Renal cortical epithelial cell (primary cell): Measurements from ENCODE around the gene LNPEP. TPM values are rescaled to one million over a fixed set of nuclear protein-coding genes. Genes with fewer than 3 reads are reported as not detected.
A peak's percentile ranks its signal among the peaks of the same experiment; 100 is the strongest.
"Not testable (repeated sequence)": the region's sequence is repeated elsewhere in the genome, so short reads cannot be mapped to it uniquely, and the experiment has no call there.

ENCODE experiments used
- DNase-seq: peaks from one replicate; pipeline ENCODE4 v3.0.0-alpha.2; 2011; ENCODE audit warnings: low read depth
- total RNA-seq: library from RNA; depleted of rRNA; stranded (reverse); fragments of >200 nt; gene quantifications from 2 replicates; pipeline ENCODE4 v1.2.3, GENCODE V29; 2014

The LNPEP gene
- total RNA-seq, 1 donor from 2014 or later = 122 TPM

- no peak for DNase-seq
Observed at GRCh38 chr5:96930058-96930457, 5.8 kb upstream of the LNPEP start.

- DNase-seq = no peak
Observed at GRCh38 chr5:96930589-96930988, 5.3 kb upstream of the LNPEP start.

- DNase-seq = not testable (repeated sequence)
Observed at GRCh38 chr5:96931037-96931436, 4.8 kb upstream of the LNPEP start.

DNA sequence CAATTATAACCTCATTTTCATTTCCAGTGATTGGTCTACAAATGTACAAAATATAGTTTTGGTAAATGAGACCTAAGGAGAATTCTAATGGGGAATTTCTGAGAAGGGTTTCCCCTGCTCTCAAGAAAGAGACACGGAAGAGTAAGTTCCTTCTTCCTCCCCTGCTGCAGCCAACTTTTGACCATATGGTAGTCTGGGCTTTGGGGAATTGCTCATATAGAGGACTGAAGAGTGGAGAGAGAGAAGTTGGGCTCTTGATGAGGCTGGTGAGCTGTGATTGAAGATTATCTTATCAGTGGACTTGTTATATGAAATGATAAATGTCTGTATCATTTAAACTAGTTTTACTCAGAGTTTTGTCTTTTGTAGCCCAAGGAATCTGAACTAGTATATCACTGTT is 4.3 kb upstream of the LNPEP start:
- DNase-seq = no peak

DNA sequence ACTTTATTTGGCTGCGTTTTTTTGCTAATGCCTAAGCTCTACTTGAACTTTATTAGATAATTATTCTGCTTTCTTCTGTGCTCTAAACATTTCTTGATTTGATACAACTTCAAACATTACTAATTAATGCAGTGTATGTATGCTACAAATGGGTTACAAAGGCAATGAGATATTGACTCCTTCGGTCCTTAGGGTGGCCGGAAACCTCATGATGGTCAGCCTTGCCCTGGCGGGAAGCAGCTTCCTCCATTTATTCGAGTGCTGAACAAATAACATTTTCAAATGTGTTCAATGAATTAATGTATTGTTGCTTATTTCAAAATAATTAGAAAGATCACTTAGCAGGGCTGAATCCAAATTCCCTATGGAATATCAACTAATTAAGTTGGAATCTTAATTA is 3.9 kb upstream of the LNPEP start:
- no peak for DNase-seq

DNA sequence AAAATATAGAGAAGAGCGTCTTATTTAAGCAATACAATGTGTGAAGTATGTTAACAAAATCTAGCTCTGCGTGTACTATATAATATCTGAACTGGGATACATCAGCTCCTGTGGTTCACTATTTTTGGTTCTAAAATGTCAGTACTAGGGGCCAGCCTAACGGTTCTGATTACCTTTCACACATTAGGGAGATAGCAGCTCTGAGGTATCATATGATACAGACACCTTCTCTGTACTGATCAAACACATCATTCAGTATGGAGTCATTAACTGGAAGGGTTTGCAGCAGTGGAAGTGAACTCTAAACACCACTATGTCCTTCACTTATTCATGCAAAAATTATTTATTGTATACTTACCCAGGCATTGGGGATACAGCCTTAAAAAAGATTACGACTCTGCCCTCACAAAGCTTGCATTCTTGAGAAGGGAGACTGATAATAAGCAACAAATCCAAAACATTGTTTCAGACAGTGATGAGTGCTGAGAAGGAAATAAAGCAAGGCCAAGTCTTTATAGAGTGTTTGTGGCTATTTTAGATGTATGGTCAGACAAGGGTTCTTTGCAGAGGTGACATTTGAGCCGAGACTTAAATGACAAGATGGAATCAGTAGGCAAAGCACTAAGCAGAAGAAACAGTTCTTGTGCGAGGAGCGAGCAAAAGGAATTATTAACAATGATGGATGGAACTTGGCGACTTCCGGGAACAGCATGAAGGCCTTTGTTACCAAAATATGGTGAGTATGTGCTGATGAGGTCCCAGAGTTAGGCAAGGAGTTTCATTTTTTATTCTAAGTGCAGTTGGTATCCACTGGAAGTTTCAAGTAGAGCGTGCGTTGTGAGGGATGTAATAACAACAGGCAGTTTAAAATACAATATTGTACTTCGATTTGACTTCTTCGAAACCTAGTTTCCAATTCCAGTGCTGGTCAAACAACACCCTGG is 1.8 kb upstream of the LNPEP start:
- peak; percentile 45 for DNase-seq

DNA sequence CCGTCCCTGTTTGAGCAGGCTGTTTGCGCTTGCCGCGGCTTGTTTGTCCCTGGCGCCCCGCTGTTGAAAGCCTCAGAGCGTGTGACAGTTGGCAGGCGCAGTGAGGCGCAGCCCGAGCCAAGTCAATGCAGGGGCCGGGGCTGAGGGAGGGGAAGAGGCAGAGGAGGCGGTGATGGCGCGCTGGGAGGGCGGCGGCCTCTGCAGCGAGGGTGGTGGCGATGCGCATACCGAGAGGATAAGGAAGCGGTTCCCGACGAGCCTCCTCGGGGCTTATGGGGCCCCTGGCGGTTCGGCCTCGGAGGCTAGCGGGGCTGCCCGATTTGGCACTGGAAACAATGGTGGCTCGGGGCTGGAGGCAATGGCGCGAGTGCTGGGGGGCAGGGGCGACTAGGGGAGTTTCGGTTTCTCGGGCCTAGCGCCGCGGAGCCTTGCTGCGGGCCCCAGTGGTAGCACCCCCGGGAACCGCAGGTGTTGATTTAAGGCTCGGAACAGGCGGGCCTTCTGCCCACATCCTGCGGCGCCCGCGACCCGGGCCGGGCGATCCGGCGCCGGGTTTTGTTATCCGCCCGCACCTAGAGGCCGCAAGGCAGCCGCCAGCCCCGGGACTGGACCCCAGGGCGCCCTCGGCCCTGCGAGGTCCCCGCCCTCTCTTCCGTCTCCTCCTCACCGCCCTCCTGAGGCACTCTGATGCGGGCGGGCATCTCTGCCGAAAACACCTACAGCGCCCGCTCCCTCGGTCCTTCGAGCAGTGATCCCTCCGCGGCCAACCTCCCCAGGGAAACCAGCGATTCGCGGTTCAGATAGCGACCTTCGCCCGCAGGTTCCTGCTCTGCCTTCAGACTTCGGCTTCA is 947 bp upstream of the LNPEP start:
- peak; percentile 81 for DNase-seq

GRCh38 chr5:96936431-96937320 is 796 bp downstream of the LNPEP start:
- peak; percentile 18 for DNase-seq

GRCh38 chr5:96940586-96940985 is 4.7 kb downstream of the LNPEP start:
- no peak for DNase-seq

DNA sequence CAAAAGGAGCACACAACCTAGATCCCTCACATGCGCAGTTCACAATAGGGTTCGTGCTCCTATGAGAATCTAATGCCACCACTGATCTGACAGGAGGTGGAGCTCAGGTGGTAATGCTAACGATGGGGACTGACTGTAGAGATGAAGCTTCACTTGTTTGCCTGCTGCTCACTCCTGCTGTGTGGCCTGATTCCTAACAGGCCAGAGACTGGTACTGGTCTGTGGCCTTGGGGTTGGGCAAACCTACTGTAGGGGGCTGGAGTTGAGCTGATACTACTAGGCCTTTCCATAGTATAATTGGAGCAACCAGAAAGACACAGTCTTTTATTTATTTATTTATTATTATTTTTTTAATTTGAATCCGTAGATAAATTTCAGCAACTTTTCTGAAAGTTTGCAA is 5.3 kb downstream of the LNPEP start:
- DNase-seq = no peak

- no peak for DNase-seq
Observed at GRCh38 chr5:96942078-96942477, 6.2 kb downstream of the LNPEP start.

- peak; percentile 59 for DNase-seq
Observed at GRCh38 chr5:96942911-96943310, 7.0 kb downstream of the LNPEP start.

DNA sequence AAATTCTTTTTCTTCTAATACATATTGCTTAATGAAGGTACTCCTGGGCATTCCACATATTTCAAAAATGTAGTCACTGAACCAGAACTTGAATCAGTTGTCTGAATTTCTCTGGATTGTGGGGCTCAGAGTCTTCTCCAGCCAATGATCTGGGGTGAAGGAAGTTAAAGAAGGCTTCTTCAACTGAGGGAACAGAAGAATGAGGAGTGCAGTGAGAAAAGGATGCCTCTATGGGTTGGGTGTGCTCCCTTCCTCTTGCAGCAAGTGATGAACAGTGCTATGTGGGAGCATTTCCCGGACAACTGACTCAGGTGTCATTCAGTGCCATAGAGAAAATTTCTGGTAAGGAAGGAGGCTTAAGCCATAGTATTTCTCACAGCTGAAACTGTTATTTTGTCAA is 7.9 kb downstream of the LNPEP start:
- DNase-seq = no peak

DNA sequence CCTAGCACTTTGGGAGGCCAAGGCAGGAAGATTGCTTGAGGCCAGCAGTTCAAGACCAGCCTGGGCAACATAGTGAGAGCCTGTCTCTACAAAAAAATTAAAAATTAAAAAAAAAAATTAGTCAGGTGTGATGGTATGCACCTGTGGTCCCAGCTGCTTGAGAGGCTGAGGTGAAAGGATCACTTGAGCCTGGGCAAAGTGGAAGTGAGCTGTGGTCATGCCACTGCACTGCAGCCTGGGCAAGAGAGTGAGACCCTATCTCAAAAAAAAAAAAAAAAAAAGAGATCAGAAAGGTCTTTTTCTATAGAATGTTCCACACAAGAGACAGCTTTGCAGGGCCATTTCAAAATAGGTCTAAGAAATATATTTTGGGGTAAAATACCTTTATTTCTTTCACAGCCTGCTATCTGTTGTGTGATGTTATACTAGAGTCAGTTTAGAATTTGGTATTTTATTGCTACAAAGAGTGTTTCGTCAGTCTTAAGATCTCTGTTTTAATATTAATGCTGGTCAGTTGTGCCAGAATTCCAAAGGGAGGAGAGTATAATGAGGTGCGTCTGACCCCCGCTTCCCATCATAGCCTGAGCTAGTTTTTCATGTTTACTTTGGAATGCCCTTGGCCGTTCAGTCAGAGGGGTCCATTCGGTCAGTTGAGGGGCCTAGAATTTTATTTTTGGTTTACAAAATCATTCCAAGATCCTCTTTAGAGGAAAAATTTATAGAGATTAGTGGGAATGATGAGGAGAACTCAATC is 9.4 kb downstream of the LNPEP start:
- no peak for DNase-seq

GRCh38 chr5:96946381-96946780 is 10.5 kb downstream of the LNPEP start:
- peak; percentile 70 for DNase-seq

- DNase-seq = no peak
Observed at GRCh38 chr5:96952118-96952750, 16.4 kb downstream of the LNPEP start.

- DNase-seq = peak; percentile 82
Observed at GRCh38 chr5:96952974-96953730, 17.3 kb downstream of the LNPEP start.

- DNase-seq = no peak
Observed at GRCh38 chr5:96957254-96958049, 21.6 kb downstream of the LNPEP start.

DNA sequence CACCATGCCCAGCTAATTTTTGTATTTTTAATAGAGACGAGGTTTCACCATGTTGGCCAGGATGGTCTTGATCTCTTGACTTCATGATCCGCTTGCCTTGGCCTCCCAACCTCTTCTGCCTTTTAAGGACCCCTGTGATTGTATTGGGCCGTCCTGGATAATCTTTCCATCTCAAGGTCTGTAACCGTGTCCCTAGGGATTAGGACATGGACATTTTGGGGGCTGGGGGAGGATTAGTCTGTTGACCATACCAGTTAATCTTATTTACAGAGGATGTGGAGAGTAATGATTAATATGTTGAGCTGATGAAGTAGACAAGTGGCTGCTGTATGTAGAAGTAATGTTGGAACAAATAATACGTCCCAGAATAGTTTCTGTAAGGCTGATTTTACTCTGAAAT is 23.1 kb downstream of the LNPEP start:
- DNase-seq = no peak
